GM21576 (cell line): ENCODE measurements around the gene ABCD4.
"Not testable (repeated sequence)": the region's sequence is repeated elsewhere in the genome, so short reads cannot be mapped to it uniquely, and the experiment has no call there.

ENCODE experiments used
- ATAC-seq: cut with Tn5 transposase; IDR thresholded peaks from one replicate; pipeline ENCODE4 v1.9.1; 2021; ENCODE audit warnings: mild to moderate bottlenecking, moderate library complexity; ENCODE audit not compliant: unreplicated experiment

The ABCD4 gene

DNA sequence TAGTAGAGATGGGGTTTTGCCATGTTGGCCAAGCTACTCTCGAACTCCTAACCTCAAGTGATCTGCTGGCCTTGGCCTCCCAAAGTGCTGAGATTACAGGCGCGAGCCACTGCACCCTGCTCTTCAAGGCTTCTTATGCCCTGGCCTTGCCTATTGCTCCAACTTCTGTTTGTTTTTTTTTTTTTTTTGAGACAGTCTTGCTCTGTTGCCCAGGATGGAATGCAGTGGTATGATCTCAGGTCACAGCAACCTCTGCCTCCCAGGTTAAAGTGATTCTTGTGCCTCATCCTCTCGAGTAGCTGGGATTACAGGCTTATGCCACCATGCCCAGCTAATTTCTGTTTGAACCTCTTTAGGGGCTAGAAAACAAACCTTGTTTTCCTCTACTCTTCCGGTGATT is 6.0 kb upstream of the ABCD4 start:
- no peak for ATAC-seq

DNA sequence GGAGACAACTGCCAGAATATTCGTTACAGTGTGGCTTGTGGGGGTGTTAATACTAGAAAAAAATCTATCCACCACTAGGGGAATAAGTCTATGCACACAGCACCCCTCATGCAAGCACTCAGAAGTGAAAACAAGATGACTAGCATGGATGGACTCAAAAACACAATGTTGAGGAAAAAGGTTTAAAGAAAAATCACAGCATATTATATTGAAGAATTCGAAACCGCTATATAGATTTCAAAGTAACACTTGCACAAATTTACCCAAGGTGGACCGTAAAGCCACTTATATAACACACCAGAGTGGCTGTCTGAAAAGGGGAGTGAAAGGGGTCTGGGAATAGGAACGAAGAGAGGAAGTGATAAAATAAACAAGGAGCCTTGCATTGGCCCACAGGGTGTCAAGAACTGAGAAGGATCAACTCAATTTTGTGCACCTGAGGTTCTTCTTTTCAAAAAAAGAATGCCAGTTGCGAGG is 544 bp downstream of the ABCD4 start:
- peak; percentile 3 for ATAC-seq

- no peak for ATAC-seq
Observed at GRCh38 chr14:74301594-74302151, 1.1 kb downstream of the ABCD4 start.

- no peak for ATAC-seq
Observed at GRCh38 chr14:74299061-74299545, 3.6 kb downstream of the ABCD4 start.

GRCh38 chr14:74297986-74298385 is 4.7 kb downstream of the ABCD4 start:
- no peak for ATAC-seq

- no peak for ATAC-seq
Observed at GRCh38 chr14:74296037-74296467, 6.7 kb downstream of the ABCD4 start.

DNA sequence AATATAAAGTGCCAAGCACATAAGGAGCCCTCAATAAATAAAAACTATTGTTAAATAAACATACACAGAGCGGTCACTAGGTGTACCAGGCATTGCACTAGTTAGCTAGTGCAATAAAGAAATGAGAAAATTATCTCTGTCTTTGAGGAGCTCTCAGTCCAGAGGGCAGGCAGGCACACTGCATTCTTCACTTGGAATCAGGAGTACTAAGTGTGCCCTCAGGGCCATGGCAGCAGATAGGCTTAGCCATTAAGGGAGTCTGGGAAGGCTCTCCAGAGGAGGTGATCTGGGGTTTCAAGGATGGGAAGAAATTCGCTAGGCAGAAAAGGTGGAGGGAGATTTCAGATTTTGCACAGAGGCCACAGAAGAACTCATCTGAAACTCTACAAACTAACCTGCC is 9.1 kb downstream of the ABCD4 start:
- ATAC-seq, result no peak

DNA sequence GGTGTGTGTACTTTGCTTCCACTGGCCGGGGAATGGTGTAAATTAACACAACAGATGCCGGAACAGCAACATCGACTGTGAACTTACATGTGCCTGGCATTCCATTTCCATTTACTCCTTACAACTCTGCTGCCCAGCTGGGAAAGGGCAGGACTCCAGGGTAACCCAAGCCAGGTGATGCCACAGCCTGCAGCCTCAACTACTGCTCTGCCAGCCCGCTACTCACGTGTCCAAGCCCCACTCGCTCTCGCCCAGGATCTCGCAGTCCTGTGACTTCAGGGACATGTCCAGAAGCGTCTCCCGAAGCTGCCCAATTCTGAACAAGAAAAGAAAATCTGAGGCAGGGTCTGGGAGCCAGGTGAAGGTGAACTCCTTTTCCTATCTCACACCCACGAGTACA is 10.7 kb downstream of the ABCD4 start:
- ATAC-seq, result no peak

- no peak for ATAC-seq
Observed at GRCh38 chr14:74290415-74290814, 12.3 kb downstream of the ABCD4 start.

- ATAC-seq, result no peak
Observed at GRCh38 chr14:74289801-74290200, 12.9 kb downstream of the ABCD4 start.

DNA sequence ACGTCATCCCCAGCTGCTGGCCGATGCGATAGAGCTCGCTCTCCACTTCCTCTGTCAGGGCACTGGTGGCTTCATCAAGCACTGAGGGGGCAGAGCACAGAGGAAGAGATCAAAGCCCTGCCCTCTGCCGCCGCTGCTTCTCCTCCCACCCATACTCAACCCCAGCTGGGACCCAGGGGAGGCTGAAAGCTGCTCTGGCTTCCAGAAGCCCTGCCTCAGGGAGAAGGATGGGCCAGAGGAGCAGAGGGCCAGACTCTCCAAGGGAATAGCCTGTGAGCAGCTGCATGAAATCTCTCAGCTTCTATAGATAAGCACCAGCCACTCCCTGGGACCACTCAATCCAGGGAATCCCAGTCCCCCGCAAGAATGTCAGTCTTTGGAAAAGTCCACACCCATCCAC is 16.0 kb downstream of the ABCD4 start:
- ATAC-seq, result no peak

- no peak for ATAC-seq
Observed at GRCh38 chr14:74281069-74281468, 21.7 kb downstream of the ABCD4 start.

DNA sequence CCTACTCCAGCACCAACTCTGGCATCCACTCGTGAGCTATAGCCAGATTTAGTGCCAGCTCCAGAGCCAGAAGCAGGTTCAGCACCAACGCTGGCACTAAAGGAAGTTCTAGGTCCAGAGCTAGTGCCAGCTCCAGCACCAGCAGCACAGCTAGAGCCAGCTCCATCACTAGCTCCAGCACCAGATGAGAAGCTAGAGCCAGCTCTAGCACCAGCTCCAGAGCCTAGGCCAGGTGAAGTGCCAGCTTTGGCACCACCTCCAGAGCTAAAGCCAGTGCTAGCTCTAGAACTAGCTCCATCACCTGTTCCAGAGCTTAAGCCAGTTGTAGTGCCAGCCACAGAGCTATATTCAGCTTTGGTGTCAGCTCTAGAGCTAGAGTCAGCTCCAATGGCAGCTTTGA is 24.7 kb downstream of the ABCD4 start:
- no peak for ATAC-seq

DNA sequence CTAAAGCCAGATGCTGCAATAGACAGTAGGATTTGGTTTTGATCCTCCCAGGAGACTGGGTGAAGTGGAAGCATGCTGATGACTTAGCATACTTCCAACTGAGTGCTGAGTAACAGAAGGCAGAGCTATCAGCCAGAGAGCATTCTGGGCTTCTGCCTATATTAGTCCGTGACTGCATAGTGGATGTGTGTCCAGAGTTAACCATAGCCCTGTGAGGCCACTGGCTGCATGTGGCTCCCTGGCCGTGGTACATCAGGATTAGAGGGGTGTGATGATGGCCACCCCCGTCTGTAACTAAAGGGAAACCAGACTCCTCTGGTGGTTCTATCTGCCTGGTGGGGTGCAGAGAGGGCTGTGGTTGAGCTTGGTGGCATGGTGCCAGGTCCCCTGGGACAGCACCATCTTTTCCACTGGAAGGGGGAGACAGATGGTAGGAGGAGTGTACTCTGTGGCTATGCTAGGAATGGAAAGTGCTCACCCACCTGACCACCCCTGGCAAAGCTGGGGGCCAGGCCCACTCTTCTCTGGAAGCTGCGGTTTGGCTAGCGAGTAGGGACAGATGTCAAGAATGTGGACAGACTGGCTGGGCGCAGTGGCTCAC is 27.4 kb downstream of the ABCD4 start:
- no peak for ATAC-seq

GRCh38 chr14:74271365-74271764 is 31.4 kb downstream of the ABCD4 start:
- ATAC-seq, result no peak

DNA sequence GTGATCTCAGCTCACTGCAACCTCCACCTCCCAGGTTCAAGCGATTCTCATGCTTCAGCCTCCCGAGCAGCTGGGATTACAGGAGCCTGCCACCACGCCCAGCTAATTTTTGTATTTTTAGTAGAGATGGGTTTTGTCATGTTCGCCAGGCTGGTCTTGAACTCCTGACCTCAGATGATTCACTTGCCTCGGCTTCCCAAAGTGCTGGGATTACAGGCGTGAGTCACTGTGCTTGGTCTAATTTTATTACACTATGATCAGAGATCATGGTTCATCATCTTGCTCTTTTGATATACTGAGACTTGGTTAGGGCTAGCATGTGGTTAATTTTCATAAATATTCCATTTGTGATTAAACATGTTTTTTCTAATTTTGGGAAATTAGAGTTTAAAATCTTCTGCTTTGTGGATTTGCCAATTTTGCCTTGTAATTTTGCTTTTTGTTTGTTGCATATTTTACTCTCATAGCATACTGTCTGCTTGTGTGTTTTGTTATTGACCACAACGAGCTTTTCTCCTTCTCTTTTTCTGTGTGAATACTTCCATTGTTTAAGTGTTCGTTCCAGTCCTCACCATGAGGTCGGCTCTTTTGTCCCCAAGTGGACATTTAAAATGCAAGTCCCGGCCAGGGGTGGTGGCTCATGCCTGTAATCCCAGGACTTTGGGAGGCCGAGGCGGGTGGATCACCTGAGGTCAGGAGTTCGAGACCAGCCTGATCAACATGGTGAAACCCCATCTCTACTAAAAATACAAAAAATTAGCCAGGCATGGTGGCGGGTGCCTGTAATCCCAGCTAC is 32.2 kb downstream of the ABCD4 start:
- not testable (repeated sequence) for ATAC-seq

DNA sequence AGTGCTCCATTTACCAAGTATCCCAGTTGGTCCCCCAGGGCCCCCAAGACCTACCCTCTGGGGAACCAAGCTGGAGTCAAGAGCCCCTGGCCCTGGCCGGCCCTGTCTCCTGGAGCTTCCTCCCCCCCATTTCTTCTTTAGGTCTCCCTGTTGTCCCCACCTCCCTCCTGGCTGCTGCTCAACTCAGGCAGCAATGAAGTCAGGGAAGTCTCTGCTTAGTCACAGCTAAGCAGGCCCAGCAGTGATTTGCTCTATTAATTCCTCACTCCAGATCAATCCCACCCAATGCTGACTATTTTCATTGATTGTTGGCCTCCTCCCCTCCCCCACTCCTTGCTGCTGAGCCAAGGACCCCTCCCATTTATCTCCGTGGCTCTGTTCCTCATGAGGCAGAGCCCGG is 35.1 kb downstream of the ABCD4 start:
- ATAC-seq, result no peak

DNA sequence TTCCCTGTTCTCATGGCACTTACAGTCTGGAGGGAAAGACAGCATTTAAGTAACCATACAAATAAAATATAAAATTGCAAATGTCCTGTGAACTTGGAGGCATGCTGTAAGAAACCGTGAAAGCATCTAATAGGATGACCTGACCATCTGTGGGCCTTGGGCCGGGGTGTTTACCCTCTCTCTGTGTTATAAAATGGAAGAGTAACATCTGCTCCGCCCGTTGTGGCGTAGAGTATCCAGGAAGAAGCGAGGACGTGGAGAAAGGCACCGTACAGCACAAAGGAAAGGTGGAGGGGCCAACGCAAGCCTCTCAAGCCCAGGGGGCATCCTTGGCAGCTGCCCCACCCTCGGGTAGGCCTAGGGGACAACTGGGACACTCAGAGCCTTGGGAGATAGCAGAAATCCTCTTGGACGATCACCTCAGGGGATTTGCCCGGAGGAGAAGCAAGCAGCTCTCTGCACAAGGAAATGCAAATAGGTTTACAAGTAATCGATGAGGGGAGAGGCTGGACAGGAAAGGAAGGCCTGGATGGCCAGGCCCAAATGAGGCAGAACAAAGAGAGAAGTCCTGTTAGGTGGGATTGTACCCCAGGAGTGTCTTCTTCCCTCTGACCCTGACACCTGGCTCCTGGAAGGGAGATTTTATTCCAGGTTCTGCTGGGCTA is 37.3 kb downstream of the ABCD4 start:
- ATAC-seq, result no peak

GRCh38 chr14:74263921-74264320 is 38.8 kb downstream of the ABCD4 start:
- no peak for ATAC-seq

DNA sequence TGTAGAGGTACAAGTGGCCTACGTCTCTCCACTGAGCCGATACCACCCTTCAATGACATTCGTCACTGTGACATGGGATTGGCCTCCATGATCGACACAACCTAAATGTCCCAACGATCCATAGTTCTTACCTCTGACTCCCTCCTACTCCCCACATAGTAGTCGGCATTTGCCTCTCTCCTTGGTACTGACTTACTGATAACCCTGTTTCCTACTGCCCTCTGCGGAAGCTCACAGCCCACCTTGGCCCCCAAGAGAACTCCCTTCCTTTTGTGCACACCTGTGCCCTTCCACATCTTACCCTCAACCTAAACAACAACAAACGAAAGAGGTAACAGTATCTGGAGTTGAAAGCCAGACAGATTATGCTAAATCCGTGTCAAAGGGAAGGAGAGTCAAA is 39.6 kb downstream of the ABCD4 start:
- no peak for ATAC-seq

DNA sequence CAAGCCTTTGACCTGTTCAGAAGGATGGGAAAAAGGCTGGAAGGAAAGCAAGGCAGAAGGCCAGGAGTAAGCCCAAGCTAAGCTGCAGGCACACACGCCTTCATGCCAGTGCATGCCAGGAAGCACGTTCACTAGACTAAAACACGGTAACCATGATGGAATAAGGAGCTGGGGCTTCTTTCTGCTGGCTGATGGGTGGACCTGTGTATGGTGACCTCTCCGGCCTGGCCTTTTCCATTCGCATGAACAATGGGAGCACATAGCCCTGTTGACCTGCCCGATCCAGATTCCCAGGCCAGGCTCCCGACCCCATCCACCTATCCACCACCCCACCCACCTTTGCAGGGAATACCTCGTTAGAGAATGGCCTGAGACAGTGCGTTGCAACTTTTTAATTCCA is 40.7 kb downstream of the ABCD4 start:
- ATAC-seq, result no peak

GRCh38 chr14:74261288-74261687 is 41.4 kb downstream of the ABCD4 start:
- ATAC-seq, result no peak
